GM21515 (cell line): ENCODE results near the gene STARD3.

Source experiments
- ATAC-seq: cut with Tn5 transposase; IDR thresholded peaks from one replicate; pipeline ENCODE4 v1.9.1; 2021; ENCODE audit not compliant: unreplicated experiment

Gene STARD3

GRCh38 chr17:39658346-39658745, 21.4 kb downstream of the STARD3 start:
- no peak for ATAC-seq

- ATAC-seq: no peak
Observed at GRCh38 chr17:39658760-39659159, 21.8 kb downstream of the STARD3 start.

GRCh38 chr17:39659279-39660010, 22.5 kb downstream of the STARD3 start:
- ATAC-seq: no peak

GRCh38 chr17:39660011-39660360, 23.0 kb downstream of the STARD3 start:
- ATAC-seq: no peak

GRCh38 chr17:39660397-39661385, 23.7 kb downstream of the STARD3 start:
- ATAC-seq: no peak

GRCh38 chr17:39661744-39662541, 25.0 kb downstream of the STARD3 start:
- ATAC-seq: no peak

- ATAC-seq: no peak
Observed at GRCh38 chr17:39662551-39663339, 25.8 kb downstream of the STARD3 start.

GRCh38 chr17:39663340-39663687, 26.4 kb downstream of the STARD3 start:
- ATAC-seq: no peak

- no peak for ATAC-seq
Observed at GRCh38 chr17:39663688-39664580, 27.0 kb downstream of the STARD3 start.

GRCh38 chr17:39664581-39665561, 27.9 kb downstream of the STARD3 start, which contains the start of gene TCAP:
TCAP (plus strand) TSS chr17:39665349; CDS start chr17:39665360, 11 bp downstream.
- ATAC-seq: no peak

GRCh38 chr17:39665642-39666224, 28.8 kb downstream of the STARD3 start:
- ATAC-seq: no peak

- ATAC-seq: no peak
Observed at GRCh38 chr17:39666231-39666600, 29.3 kb downstream of the STARD3 start.

GRCh38 chr17:39666601-39667261, 29.8 kb downstream of the STARD3 start:
- ATAC-seq: no peak

- ATAC-seq: no peak
Observed at GRCh38 chr17:39667262-39667944, 30.5 kb downstream of the STARD3 start.

- no peak for ATAC-seq
Observed at GRCh38 chr17:39667945-39668924, 31.3 kb downstream of the STARD3 start, which contains the start of gene PNMT. PNMT (plus strand) TSS chr17:39668453; CDS start chr17:39668476, 23 bp downstream.
